ENCODE measurements around the gene DAB1. TPM values are rescaled to one million over a fixed set of nuclear protein-coding genes. Genes with fewer than 3 reads are reported as not detected.

DAB1 gene
- total RNA-seq, 1 donor from 2014 or later, result not detected

DNA sequence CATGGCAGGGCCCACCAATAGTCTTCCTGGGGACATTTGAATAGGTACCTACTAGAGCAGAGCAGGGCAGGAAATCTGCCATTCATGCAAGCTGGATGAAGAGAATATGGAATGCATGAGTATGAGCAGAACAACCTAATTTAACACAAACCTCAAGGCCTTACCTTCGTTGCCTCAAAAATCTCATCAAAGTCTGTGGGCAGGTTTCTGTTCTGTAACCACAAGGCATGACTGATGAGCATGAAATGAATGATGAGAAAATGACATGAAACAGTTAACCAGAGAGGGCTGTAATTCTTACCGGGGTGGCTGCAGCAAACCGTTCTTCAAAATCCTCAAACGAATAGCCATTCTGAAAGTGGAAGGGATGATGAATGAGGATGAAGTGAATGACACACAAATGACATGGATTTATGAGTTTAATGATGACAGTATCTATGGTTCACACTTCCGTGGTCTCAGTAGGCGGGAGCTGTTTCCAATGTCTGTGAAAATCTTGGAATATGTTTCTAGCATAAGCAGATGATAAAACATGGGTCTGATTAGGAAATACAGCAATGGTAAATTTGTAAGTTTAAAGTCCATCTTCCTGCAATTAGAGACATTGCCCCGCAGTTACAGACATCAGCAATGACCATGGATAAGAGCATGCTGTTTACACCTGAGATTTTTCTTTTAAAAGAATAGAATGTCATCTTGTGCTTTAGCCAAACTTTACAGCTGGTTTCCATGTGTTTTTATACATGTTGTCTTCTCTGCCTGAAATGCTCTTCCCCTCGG lies 390.4 kb downstream of the DAB1 start:
- DNase-seq (ENCODE audit: low read depth in 2 of 2), result no peak

DNA sequence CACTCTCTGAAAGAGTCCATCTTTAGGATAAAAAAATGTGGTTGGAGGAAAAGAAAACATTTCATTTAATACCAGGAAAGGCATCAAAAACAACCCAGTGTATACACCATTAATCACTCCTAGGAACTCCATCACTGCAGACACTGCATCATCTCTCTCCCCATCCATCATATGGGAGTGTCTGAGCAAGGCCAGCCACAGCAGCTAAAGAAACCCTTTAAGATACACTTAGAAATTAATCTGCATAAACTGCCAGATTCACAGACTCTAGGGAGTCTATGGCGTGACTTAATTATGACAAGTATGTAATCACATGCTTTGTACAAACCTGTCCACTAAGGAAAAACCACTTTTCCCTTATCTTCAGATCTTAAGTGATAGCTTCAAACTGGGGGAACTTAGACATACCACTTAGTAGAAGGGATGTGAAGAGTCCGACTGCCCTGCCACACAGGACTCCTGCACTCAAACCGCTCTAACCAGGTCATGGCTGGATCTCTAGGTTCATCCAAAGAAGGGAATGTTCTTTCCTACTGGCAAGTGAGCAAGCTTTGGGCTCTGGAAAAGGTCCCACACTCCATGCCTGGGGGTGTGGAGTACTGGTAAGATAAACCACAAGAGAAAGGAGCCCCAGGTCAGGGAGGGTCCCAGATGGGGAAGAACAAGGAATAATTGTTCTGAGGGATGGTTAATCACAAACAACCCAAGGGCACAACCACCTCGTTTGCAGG lies 397.1 kb downstream of the DAB1 start:
- DNase-seq (ENCODE audit: low read depth in 2 of 2), result no peak

DNA sequence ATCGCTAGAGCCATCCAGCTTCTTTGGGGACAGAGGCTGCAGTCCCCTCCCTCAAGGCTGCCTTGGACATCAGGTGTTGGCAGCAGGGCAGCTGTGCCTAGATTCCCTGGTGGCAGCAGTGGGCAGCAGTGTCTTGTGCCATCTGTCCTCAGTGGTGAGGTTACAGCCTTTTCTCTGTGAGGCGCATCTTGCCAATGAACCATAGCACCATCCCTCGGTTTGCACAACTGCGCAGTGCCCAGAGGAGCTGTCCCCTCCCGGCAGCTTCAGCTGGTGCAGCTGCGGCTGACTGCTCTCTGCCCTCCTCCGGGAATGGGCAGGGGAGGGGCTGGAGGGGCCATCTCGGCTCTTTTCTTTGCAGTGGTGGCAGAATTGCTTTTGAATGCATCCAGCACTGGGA lies 399.0 kb downstream of the DAB1 start:
- no peak for DNase-seq (ENCODE audit: low read depth in 2 of 2)

DNA sequence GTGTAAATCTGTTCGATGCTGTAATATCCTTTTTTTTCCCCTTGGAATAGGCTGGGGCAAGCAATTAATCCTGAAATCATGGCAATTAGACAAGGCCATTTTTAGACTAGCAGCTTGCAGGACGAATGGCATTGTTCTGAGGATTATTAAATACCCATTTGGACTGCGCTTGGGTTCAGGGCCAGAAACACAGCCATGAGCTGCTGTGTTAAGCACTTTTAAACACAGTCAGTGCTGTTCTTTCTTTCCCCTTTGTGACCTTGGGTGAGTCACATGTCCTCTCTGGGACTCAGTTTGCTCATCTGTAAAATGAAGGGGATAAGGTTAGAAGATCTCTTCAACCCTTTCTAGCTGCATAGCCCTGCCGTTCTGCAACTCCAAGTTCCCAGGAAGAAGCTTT lies 399.4 kb downstream of the DAB1 start:
- no peak for DNase-seq (ENCODE audit: low read depth in 2 of 2)

DNA sequence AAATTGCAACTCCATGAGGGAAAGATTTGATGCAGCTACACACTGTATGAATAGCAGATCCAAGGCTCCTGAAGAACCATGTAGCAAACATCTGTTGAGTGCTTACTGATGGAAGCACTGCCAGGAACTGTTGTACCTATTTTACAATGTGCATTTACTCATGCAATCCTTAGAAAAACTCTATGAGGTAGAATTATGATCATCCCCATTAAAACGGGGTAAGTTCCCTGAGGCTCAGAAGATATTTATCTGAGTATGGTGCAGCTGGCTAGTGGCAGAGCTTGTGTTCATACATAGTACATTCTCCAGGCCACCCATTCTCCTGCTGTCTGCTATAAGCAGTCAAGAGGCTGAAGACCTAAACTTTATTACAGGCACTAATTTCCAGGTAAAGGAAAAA lies 403.6 kb downstream of the DAB1 start:
- DNase-seq (ENCODE audit: low read depth in 2 of 2), result no peak

DNA sequence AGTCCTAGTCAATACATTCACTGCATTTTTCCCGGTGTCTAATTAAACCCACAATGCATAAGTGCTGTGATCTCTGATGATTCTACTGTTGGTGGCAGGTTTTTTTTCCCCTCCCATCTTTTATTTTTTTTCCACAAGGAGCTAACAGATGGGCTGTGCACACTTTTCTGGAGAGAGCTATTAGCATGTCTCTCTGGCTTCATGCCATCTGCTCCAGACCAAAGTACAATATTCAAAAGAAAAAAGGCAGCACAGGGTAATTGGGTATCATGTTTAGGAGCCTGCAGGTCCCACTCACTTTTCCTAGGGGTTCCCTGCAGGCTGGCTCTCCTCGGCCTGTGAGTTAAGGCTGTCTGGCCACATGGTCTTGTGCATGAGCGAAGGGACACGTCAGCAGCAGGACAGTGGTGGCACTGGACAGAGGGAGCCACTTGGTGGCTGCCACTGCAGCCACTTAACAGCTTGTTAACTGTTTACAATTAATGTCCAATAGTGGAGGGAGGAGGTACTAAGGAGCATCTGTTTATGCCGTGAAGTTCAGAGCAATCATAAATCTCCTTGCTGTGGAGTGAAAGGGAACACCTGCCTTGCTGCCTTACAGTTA lies 404.5 kb downstream of the DAB1 start:
- no peak for DNase-seq (ENCODE audit: low read depth in 2 of 2)

DNA sequence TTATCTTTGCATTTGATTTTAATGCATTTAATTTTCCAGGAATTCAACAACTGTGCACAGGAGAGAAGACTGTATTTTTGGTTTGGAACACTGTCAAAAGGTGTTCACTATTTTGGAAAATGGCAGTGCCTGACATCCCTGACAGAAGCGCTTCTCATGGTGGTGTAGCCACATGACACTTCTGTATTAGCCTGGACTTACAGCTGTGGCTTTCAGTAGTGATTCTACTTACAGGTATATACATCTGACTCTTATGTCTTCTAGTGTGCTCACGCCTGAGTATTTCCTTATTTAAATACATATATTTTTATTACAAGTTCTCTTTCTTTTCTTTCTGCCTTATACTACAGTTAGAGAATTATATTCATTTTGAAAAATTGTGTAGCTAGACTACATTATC lies 405.7 kb downstream of the DAB1 start:
- no peak for DNase-seq (ENCODE audit: low read depth in 2 of 2)

DNA sequence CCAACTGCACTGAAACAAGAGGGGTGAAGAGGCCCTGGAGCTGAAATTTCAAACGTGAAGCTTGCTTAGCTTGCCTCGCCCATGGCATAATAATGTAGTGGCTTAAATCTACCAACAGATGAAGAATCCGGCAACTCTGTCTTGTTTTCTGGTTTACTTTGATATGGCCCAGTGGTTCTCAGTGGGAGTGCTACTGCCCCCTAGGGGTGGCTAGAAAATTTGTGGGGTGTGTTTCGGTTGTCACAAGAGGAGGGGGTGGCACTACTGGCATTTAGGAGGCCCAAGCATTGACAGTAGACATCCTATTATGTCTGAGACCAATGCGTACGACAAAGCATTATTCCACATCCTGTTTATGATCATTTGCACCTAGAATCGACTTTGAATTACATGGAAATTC lies 406.1 kb downstream of the DAB1 start:
- DNase-seq (ENCODE audit: low read depth in 2 of 2), result peak in 1 of 2 donors; percentile 18

DNA sequence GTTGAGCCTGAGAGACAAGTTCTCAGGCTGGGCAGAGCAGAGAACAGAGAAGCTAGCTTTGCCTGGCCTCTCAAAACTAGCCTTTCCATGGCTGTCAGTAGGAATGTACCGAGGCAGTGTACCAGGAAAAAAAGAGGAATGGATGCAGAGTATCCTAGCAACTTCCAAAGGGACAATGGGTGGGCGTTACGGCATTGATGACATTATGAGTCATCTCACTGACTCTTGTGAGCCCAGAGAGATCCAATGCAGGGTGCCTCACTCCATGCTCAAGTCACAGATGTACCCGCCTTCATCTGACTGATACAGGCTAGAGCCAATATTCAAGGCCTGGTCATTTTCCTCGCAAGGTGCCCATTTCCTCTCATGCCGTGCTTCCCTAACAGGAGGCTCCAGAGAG lies 406.7 kb downstream of the DAB1 start:
- no peak for DNase-seq (ENCODE audit: low read depth in 2 of 2)

DNA sequence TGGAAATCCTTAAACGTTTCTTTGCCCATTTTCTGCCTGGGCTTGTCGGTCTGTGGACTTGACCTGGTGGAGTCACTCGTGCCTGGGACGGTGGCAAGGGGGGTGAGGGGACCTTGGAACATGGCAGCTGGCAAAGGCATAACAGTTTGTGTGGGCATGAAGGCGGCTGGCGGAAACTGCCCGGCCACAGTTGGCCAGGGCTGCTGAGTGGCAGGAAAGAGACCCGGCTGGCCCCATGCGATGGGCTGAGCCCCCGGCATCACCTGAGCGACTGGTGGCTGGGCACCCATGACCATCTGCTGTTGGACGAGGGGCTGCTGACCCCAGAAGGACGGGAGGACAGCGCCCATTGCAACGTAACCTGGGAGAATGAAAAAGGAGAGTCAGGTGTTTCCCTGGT lies 408.8 kb downstream of the DAB1 start:
- DNase-seq (ENCODE audit: low read depth in 2 of 2), result no peak

DNA sequence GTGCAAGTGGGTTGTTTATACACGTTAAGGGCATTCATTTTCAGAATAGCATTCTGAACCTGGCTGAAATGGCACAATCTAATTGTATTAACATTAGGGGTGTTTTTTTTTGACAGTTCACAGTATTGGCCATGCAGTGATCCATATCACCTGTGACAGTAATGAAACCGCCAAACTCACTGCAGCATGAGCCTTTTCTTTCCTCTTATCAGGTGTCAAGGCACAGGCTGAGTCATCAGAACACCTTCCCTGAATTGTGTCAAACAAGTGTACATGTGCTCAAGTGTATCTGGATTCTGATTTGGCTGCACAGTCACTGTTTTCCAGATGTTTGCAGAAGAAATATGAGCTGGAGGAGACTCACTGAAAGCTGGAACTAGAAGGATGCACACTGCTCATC lies 410.3 kb downstream of the DAB1 start:
- no peak for DNase-seq (ENCODE audit: low read depth in 2 of 2)

DNA sequence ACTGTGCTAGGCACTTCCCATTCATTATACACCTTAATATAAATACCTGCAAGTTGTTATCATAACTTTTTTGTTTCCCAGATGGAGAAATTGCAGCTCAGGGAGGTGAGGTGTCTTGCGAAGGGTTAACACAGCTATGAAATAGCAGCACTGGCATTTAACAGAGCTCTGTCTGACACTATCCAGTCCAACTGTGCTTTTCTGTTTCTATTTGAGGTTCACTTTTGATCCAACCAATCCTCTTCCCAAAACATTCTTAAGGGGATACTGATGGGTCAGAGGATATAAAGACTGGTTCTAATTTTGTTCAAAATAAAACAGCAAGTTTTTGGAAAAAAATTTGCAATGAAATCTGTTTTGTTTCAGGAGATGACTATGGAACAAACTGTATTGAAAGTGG lies 411.5 kb downstream of the DAB1 start:
- no peak for DNase-seq (ENCODE audit: low read depth in 2 of 2)

DNA sequence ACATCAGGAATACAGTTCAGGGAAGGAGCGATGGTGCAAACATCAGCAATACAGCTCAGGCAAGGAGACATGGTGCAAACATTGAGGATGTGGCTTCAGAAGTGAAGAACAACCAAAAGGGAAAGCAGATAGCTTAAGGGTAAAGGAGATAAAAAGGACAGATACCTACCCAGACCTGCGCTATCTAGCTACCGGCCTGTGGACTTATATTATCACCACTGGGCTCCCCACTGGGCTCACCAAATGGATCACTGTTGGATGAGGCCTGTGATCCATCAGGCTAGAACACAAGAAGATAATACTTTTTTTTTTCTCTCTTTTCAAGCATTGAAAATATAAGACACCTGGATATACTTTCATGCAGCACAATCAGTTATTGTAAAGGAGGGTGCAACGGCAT lies 413.3 kb downstream of the DAB1 start:
- no peak for DNase-seq (ENCODE audit: low read depth in 2 of 2)

DNA sequence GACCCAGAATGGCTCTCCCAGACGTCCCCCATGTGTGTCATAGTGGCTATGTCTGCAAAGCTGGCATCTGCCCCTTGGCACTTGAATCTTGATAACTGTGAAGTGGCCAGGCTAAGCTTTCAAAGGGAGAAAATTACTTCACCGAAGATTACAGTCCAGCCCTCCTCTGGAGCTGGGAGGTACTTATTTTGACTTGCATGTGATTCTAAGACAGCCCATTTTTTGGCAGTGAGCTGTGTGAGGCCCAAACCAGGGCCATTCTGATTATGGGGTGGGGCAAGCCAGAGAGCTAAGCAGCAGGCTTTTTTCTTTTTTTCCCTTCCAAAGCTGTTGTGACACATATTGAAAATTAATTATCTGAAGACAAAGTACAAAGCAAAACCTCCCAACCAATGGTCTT lies 415.9 kb downstream of the DAB1 start:
- DNase-seq (ENCODE audit: low read depth in 2 of 2), result no peak

DNA sequence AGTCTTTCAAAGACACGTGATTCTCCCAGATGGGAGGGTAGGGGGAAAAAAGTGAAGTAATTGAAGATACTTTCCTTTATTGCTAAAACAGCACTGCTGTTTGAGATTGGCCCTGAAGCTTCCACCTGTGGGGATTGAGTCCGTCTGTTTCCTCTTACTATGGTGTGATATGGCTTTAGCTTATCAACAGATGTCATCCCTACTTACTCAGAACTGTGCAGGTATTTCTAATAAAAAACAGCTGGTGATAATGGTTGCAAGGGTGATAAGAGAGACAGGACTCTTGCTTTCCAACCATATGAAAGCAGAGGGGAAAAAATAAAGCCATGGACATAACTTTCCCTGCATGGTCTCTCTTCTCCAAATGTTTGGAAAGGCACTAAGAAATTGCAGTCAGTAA lies 416.4 kb downstream of the DAB1 start:
- DNase-seq (ENCODE audit: low read depth in 2 of 2), result no peak

DNA sequence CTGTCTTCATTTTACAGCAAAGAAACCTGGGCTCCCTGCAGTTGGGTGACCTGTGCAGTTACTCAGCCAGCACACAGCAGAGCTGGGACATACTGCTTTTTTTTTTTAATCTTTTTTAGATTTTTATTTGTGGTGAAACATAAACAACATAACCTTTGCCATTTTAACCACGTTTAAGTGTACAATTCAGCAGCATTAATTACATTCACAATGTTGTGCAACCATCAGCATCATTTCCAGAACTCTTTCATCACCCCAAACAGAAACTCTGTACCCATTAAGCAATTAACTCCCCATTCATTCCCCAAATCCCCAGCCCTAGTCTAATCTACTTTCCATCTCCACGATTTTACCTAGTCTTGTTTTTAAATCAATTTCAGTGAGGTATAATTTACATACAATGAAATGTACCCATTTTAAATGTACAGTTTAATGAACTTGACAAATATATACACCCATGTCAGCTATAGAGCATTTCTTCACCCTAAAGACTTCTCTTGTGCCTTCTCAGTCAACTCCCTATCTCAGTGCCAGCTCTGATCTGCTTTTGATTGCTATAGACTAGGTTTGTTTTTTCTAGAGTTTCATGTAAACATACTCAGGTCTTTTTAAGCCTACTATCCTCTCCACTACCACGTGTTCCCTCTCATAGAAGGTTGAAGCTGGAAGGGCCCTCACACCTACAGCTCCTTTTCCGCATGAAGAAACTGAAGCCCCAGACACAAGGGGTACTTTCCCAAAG lies 420.3 kb downstream of the DAB1 start:
- no peak for DNase-seq (ENCODE audit: low read depth in 2 of 2)

DNA sequence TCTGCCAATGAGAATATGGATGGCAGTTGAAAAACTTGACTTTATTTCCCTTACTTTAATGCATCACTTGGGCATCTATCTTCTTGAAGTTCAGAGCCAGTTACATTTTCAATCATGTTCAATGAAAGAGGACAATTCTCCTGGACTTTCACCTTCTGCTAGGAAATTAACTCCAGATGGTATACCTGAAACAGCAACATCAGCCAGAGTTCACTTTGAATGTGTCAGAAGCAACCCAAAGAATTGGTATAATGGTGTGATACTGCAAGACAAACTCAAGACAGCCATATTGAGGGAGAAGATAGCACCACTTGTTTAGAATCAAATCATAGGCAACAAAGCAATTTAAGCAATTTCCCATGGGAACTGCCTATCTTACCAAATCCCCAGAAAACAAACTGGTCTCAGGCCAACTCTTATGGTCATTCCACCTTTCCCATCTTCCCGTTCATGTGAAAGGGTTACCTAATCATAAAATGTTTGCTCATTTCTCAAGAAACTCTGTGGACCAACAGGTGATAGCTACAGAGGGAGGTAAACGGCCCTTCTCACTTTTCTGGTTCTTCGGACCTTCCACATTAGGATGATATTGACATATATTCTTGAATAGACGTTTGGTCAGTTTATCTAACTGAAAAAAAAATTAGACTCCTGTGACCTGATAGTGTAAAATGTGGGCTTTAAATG lies 428.3 kb downstream of the DAB1 start:
- no peak for DNase-seq (ENCODE audit: low read depth in 2 of 2)

DNA sequence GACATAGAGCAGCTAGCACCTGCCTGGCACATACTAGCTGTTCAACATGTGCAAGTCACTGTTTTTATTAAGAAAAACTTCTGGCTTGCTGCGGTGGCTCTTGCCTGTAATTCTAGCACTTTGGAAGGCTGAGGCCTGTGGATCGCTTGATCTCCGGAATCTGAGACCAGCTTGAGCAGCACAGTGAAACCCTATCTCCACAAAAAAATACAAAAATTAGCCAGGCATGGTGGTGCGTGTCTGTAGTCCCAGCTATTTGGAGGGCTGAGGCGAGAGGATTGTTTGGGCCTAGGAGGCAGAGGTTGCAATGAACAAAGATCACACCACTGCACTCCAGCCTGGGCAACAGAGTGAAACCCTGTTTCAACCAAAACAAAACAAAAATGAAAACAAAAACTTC lies 430.4 kb downstream of the DAB1 start:
- DNase-seq (ENCODE audit: low read depth in 2 of 2), result no peak

DNA sequence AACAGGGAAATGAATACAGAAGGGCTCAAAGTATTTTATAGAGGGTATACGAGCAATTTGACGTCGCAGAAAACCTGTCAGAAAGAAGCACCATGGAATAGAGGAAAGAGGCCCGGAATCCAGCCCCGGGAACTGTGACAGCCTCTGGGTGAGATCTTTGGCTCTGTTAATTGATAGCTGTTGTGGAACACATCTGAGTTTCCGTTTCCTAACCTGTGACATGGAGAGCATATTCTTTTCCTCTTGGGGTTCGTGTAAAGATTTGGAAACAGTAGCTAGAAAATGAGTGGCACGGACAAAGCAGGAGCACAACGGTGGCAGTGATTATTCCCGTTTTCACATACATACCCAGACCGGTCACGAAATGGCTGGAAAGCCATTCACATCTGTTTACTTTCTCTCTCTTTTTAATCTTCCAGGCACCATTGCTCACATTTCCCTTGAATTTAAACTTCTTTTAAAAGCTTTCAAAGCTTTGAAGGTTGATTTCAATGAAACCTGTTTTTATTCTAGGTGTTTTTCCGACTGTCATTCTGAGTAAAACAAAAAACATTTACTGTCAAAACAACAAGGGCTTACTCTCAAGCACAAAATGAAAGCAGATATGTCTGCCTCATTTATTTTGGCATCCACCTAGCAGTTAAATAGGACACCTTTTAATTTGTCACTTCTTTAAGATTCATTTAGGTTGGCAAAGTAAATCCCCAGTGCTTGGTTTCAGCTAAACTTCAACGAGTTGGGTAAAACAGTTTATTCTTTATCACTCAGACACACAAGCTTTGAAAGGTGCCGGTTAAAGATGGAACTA lies 431.3 kb downstream of the DAB1 start:
- DNase-seq (ENCODE audit: low read depth in 2 of 2), result peak in 1 of 2 donors; percentile 27

DNA sequence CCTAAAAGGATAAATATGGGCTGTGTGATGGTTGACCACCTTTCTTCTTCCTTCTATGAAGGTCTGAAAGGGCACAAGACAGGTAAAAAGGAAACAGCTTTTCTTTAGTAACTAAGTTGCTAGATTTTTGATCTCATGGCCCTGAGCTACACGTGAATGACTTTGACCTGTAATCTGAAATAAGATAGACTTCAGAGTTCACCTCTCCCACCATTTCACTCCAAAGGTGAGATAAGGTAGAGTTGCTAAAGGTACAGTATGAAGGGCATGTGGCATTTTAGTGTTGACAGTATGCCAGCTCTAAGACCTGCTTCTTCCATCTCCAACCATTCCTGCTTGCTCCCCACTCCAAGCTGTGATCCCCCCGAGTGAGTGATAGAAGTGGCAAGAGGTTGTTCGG lies 432.3 kb downstream of the DAB1 start:
- no peak for DNase-seq (ENCODE audit: low read depth in 2 of 2)

DNA sequence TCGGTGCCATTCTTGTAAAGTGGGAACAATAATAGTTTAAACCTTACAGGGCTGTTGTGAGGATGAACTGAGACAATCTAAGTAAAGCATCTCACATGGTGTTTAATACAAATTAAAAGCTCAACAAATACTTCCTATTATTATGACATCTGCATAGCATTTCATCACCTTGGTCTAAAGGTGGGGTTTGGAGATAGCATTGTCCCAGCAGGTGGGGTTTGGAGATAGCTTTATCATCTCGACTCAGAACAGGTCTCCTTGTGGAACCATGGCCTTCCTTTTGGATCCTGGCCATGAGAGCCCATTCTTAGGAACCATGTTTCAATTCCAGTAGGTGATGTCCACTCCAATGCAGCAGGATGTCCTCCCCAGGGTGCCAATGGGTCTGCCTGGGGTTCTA lies 437.5 kb downstream of the DAB1 start:
- no peak for DNase-seq (ENCODE audit: low read depth in 2 of 2)

Data from lung microvascular endothelial cell (primary cell).